ENCODE measurements around the gene FKBP1C.

DNA sequence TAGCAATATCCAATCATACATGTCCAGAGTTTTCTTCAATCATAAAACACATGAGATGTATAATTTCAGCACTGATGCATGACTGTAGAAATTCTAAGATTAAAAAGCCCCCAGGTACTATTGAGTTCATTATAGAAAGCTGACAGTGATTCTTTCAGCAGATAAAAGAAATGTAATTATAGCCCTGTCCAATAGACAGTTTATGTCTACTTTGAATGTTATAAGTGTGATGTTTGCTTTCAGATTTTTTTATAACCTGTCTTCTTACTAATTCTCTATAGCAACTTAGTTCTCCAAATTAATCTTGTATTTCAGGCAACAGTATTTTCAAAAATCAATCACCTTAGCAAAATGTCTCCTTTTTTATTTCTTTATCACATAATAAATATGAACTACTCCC, 13.5 kb upstream of the FKBP1C start:
- no peak for TF ChIP-seq POLR2A (IDR thresholded peaks at IDR 0.05)
- TF ChIP-seq, protein P1, sequence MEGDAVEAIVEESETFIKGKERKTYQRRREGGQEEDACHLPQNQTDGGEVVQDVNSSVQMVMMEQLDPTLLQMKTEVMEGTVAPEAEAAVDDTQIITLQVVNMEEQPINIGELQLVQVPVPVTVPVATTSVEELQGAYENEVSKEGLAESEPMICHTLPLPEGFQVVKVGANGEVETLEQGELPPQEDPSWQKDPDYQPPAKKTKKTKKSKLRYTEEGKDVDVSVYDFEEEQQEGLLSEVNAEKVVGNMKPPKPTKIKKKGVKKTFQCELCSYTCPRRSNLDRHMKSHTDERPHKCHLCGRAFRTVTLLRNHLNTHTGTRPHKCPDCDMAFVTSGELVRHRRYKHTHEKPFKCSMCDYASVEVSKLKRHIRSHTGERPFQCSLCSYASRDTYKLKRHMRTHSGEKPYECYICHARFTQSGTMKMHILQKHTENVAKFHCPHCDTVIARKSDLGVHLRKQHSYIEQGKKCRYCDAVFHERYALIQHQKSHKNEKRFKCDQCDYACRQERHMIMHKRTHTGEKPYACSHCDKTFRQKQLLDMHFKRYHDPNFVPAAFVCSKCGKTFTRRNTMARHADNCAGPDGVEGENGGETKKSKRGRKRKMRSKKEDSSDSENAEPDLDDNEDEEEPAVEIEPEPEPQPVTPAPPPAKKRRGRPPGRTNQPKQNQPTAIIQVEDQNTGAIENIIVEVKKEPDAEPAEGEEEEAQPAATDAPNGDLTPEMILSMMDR (IDR thresholded peaks at IDR 0.05) = no peak

All from lower leg skin (tissue), 3 donors.